GM21381 (cell line): Measurements from ENCODE around the gene COMMD3.
"Not testable (repeated sequence)": the region's sequence is repeated elsewhere in the genome, so short reads cannot be mapped to it uniquely, and the experiment has no call there.

ENCODE experiments used
- ATAC-seq: cut with Tn5 transposase; IDR thresholded peaks from one replicate; pipeline ENCODE4 v1.9.1; 2021; ENCODE audit warnings: mild to moderate bottlenecking, moderate library complexity; ENCODE audit not compliant: unreplicated experiment

Gene COMMD3

DNA sequence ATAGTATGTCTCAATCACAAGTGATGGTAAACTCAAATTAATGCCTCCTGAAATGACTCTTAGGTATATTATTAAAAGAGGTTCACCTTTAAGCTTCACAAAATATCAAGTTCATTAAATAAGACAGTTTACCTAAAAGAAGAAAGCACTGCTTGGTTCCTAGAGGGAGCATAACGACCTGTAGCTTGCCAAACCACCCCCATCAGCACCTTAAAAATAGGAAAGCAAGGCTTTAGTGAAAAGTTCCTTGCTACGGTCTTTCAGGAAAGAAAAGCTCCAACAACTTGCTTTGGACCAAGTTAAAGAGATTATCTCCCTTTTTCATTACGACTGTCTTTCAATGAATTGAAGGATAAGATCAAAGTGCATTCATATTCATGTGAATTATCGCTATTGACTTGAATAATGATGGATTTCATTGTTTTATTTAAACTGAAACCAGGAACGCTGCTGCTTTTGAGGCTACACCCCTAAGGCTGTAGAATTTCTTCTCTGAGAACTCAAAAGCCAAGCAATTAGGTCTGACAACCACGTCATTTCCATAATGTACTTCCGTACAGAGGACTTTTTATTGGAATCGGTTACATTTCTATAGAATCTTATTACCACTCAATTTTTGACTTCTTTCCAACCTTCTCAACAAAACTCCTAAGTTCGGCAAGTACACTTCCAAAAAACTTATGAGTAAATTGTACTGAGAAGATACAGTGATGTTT is 22.2 kb downstream of the COMMD3 start:
- no peak for ATAC-seq

GRCh38 chr10:22338931-22339330 is 22.7 kb downstream of the COMMD3 start:
- ATAC-seq = no peak

DNA sequence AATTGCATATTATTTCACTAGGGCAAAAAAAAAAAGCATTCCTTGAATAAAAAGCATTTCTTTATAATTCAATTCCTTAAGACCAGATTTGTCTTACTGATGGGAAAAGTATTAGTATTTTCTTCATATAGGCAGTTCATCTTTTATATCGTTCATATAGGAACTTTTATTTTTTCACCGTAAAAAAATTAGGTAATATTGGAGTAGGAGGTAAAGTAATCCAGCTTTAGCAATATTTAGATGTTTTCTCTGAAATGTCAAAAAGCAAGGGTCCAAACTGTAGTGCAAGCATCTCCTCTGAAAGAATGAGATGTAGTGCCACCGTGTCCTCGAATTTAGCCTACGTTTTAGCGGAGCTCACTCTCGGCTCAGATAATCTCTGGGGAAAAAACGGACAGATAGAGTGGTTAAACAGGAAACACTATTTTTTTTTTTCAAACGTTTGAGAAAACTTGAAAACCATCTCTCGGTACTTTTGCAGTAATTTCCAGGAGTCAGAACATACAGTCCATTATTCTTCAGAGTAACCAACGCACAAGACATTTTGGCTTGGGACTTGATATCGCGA is 23.7 kb downstream of the COMMD3 start:
- no peak for ATAC-seq

DNA sequence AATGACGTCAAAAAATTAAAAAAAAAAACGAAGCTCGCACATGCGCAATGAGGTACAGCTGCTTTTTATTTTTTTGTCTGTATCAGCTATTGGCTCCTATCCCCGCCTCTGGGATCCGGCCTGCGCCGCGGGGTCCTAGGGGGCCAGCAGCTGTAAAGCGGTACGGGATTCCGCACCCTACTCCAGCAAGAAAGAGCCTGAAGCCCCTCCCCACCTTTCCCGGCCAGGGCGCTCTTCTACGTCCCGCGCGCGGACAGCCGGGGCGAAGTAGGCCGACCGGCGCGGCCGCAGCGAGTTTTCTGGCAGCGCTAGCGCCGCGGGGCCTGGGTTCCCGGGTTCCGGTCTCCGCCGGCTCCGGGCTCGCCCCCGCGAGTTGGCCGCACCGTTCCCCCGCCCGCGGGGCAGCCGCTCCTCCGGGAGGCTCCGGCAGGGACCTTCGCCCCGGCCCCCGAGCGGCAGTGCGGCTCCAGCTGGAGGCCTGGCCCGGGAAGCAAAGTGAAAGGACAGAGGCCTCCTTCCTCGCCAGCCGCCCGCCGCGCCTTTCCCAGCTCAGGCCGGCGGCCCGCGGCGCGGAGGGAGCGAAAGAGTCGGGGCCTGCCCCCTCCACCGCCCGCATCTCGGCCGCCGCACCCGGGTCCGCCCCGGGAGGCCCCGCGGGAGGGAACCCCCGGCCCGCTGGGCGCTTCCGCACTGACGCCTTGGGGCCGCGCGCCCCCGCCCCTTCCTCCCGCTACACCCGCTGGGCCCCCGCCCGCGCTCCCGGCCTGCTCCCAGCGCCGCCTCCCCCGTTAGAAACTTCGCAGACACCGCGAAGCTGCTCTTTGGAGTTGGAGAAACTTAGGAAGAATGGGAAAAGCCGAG is 24.4 kb downstream of the COMMD3 start:
- ATAC-seq = peak; percentile 48

DNA sequence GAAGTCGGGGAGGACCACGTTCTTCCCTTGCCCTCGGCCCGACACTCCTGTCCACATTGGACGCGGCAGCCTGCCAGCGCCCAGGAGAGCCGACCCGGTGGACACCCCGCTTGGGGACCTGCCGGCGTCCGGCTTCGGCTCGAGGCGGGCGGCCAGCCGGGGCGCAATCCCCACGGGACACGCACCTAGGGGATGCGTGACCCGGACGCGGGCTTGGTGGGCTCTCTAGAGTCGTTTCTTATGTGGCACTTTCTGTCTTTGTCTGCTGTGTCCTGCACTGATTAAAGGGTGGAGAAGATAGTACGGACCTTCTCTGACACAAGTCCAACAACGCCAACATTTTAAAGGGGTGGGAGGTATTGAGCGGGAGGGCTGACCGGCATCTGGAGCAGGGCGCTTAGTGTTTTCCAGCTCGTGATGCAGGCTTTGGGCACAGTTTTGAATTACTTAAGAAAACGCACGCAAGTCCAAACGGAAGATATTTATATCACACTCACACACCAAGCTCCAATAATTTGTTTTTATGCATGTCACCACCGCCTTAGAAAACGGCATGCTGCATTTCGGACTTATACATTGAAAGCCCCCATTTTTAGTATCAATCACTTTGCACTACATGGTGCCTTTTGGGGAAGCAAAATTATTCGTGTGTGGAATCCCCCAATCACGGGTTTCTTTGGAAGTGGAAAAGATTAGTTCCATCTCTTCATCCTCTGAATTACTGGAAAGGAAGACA is 25.2 kb downstream of the COMMD3 start:
- peak; percentile 25 for ATAC-seq

DNA sequence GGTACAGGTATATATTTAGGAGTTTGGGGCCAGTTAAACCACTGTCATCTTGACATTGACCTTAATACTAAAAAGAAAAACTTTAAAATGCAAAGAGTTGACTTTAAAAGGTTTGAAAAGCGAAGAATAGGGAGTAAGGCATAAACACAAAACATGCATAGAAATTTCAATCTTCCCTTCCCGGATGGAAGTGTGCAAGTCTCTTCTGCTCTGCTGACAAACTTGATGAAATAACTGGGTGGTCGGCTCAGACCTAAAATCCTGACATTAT is 25.7 kb downstream of the COMMD3 start:
- ATAC-seq = no peak

DNA sequence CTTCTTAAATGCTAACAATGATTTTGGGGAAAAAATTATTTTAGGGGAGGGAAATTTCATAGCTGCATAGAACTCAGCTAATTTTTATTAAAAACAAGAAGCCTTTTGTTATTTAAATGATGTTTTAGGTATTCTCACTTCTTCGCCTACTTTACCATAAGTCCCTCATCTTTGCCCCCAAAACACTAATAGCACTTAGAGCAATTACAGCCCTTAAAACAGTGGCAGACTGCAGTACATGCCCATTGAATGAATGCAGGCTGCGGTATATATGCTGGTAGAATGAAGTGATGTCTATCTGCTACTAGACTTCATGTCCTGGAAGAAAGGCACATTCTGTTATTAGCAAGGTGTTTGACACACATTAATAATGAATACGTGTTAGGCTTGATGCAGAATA is 26.2 kb downstream of the COMMD3 start:
- ATAC-seq = no peak

GRCh38 chr10:22343731-22344130 is 27.5 kb downstream of the COMMD3 start:
- ATAC-seq = no peak

- no peak for ATAC-seq
These were observed 28.1 kb downstream of the COMMD3 start for GRCh38 chr10:22344249-22344648.

DNA sequence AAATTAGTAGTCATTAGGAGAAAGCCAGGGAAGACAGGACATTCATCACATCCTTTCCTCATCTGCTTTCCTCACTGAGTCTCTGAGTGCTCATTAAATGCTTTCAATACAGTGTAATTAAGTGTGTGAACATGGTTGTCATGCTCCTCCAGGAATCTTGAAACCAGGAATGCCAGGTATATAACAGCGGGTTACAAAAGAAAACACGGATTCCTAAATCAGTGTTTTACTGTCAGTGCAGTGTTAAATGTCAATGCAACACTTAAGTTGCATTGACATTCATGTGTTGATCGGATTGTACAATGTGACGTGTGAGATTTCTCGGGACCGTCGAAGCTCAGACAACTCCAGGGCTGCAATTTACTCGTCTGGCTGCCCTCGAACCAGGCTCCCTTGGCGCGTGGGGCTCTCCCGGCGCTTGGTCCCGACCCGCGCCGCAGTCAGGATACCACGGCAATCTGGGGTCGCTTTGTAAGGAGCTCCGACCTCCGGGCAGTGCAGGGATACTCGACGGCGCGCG is 28.7 kb downstream of the COMMD3 start:
- no peak for ATAC-seq

DNA sequence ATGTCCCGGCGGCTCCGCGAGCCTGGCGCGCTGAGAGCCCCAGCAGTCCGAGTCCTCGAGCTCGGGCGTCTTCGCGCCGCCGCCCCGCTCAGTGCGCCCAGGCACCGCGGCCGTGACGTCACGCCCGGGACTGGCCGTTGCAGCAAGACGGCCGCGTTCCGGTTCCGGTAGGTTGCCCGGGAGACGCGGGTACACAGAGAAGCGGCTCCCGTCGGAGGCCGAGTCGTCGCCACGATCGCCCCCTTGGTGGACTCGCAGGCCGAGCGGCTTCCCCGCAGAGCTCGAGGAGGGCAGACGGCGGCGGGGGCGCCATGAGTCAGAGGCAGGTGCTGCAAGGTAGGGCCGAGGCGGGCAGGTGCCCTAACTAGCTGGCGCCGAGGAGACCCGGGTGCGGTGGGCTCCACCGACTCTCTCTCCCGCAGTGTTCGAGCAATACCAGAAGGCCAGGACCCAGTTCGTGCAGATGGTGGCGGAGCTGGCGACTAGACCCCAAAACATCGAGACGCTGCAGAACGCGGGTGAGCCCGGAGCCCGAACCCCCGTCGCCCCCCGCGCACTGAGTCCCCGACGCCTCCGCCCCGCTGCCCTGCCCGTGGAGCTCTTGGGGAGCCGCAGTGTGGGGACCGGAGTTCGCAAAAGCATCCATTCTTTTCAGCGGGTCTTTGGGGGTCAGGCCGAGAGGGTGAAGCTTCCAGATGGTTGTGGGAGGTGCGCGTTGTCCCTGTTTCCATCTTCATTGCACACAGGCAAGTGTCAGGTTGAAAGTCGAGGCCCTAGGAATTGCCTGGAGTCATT is 29.3 kb downstream of the COMMD3 start, which contains the start of gene SPAG6:
Gene SPAG6, plus strand, starts transcription at position 196 of the 795 bp plus-strand sequence. Its CDS starts 116 bp downstream, at position 312.
- ATAC-seq = no peak

GRCh38 chr10:22346096-22346661 is 30.0 kb downstream of the COMMD3 start:
- no peak for ATAC-seq

DNA sequence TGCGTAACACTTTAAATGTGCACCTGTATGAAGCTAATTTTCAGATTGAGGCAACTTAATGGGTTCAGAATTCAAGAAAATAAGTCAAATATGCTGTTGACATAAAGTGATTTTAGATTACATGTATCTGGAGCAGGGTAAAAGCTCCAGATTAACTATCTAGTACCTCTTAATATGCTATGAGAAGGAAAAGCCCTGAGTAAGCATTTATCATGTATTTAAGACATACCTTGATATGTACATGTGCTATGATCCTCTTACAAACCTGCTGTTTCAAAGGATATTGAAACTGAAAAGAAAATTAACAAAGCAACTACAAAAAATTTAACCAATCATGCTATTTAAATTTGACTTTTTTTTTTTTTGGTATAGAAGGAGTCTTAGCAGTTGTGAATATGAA is 33.6 kb downstream of the COMMD3 start:
- ATAC-seq = no peak

GRCh38 chr10:22351131-22351703 is 35.0 kb downstream of the COMMD3 start:
- ATAC-seq = no peak

DNA sequence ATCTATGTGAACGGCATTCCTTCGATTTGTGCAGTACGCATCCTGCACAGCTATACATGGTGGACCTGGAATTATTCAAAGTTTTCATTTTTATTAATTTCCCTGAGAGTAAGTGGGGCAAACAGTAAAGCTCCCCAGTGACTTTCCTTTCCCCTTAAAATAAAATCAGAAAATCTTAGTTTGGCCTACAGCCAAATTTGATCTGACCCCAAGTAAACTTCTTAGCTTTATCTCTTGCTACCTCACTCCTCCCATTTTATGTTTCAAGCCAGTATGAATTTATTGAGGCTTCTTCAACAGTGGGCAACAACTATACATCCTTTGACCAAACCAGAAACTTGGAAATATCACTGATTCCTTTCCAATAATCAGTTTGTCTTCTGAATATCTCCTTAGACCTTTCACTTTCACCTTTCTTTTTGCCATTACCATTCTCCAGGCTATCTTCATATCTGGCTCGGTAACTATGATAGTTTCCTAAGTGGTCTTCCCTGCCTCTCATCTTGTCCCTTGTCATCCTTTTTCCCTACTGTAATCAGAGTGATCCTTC is 40.2 kb downstream of the COMMD3 start:
- no peak for ATAC-seq

DNA sequence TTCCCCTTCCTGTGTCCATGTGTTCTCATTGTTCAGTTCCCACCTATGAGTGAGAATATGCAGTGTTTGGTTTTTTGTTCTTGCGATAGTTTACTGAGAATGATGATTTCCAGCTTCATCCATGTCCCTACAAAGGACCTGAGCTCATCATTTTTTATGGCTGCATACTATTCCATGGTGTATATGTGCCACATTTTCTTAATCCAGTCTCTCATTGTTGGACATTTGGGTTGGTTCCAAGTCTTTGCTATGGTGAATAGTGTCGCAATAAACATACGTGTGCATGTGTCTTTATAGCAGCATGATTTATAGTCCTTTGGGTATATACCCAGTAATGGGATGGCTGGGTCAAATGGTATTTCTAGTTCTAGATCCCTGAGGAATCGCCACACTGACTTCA is 41.6 kb downstream of the COMMD3 start:
- not testable (repeated sequence) for ATAC-seq

- ATAC-seq = no peak
These were observed 47.1 kb downstream of the COMMD3 start for GRCh38 chr10:22363305-22363704.

DNA sequence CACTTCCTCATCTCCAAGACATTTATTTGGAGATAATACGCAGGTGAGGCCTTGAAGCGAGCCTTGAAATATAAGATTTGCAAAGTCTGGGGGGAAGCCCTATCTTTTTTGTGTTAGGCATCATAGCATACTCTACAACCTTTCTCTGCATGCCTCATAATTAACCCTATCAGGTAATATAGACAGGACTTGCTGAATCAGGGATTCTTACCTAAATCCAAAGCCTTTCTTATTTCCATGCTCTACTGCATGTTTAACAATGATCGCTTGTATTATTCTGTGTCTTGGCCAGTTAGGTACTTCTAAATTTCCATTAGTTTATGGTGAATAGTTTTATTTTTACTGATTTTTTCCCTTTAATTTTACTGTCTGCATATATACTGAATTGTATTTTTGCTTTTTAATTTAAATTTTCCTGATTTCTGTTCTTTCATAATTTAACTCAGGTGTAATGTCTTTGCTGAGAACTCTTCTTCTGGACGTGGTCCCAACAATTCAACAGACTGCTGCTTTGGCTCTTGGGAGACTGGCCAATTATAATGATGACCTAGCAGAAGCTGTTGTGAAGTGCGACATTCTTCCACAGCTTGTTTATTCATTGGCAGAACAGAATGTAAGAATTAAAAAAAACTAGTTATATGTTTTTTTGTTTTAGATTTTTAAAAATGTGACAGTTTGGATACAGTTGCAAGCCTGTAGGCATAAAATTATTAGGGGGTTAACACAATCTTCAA is 48.4 kb downstream of the COMMD3 start:
- ATAC-seq = no peak

DNA sequence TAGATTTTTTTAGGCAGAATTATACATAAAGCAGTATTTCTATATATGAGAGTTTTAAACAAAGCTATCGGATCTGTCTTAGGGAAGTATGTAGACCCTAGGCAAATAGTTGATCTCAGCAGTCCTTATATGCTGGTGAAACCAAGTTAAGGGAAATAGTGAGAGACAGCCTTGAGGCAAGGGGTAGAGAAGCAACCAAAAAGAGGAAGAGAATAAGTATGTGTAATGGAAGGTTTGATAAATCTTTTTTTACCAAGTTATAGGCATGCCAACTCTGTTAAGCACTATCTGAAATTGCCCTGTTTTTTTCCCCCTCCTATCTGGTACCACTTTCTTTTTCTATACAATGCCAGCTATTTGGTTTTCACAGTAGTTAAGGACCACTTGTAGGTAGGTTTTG is 49.0 kb downstream of the COMMD3 start:
- ATAC-seq = peak; percentile 40
